Measurements from ENCODE around the gene DCHS1.

DCHS1 gene

GRCh38 chr11:6604790-6605189 lies 50.8 kb downstream of the DCHS1 start:
- no peaks in the 10 kb centered on the region for H3K9me3 ChIP-seq (ENCODE audit: severe bottlenecking)
- DNase-seq: no peak
- peaks cover 50% of the 10 kb centered on the region for H3K36me3 ChIP-seq
- H3K27me3 ChIP-seq (ENCODE audit: insufficient read depth, low read depth, severe bottlenecking): no peaks in the 10 kb centered on the region
- no peak for TF ChIP-seq CTCF (IDR thresholded peaks at IDR 0.05; ENCODE audit: low read depth, low read length)
- peak overlapping the region; percentile 90 for H3K4me3 ChIP-seq (ENCODE audit: low read depth, low read length)
- H3K27ac ChIP-seq: peak overlapping the region; percentile 82

- Histone ChIP-seq H3K9me3 (ENCODE audit: severe bottlenecking) (no peaks in the 10 kb centered on the region), H3K4me3 (ENCODE audit: low read depth, low read length) (peak overlapping the region; percentile 90), H3K27ac (peak overlapping the region; percentile 82), H3K27me3 (ENCODE audit: insufficient read depth, low read depth, severe bottlenecking) (no peaks in the 10 kb centered on the region), H3K36me3 (peaks cover 50% of the 10 kb centered on the region)
- DNase-seq: peak; percentile 60
- TF ChIP-seq CTCF (IDR thresholded peaks at IDR 0.05; ENCODE audit: low read depth, low read length): 0 out of 2 replicates have a peak, but pooled peaks have one; percentile 12
Observed at GRCh38 chr11:6604081-6604626, 51.5 kb downstream of the DCHS1 start.

DNA sequence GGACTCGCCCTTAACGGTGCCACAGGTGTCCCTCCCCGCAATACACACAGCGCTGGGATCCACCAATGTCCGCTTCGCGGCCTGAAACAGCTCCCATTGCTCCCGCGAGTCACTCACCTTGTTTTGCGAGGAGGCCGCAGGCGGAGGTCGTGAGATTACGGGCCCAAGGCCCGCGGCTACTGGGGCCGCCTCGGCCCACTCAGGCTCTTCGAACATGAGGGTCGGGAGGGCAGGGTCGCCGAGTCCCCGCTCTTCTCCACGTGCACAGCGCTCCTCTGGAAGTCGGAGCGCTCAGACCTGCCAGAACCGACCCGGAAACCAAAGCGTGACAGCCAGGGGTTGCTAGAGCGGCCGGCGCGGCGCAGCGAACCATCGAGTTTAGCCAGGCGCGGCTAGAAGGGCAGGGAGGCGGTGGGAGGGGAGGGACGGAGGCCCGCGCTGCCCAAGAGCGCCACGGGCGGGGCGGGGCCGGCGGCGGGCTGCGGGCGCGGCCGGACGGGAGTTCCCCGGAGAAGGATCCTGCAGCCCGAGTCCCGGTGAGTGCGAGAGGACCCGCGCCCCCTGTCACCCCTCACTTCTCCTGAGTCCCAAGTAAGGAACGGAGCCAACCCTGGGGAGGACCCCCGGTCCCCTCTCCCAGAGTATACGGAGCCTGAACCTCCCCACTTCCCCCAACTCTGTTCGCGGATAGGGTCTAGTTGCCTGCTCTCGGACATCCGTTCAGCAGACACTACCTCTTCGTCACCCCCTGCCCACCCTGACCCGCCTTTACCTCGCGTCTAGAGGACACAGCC lies 52.1 kb downstream of the DCHS1 start, which contains the start of the genes ILK and RRP8:
Gene ILK (plus strand): TSS at position 488 of the 794 bp plus-strand sequence. CDS start 498 bp downstream, outside the sequence.
Gene RRP8 (minus strand): TSS at position 330 of the 794 bp plus-strand sequence. CDS start 114 bp downstream, at position 216.
- Histone ChIP-seq H3K4me3 (ENCODE audit: low read depth, low read length) (peak within 1 kb of the TSS; percentile 90), H3K9me3 (ENCODE audit: severe bottlenecking) (no peaks in the 10 kb centered on the region), H3K27me3 (ENCODE audit: insufficient read depth, low read depth, severe bottlenecking) (no peaks in the 10 kb centered on the region), H3K27ac (peak within 1 kb of the TSS; percentile 82), H3K36me3 (peaks cover 50% of the 10 kb centered on the region)
- DNase-seq: peak; percentile 89
- TF ChIP-seq CTCF (IDR thresholded peaks at IDR 0.05; ENCODE audit: low read depth, low read length): 0 out of 2 replicates have a peak, but pooled peaks have one; percentile 5

DNA sequence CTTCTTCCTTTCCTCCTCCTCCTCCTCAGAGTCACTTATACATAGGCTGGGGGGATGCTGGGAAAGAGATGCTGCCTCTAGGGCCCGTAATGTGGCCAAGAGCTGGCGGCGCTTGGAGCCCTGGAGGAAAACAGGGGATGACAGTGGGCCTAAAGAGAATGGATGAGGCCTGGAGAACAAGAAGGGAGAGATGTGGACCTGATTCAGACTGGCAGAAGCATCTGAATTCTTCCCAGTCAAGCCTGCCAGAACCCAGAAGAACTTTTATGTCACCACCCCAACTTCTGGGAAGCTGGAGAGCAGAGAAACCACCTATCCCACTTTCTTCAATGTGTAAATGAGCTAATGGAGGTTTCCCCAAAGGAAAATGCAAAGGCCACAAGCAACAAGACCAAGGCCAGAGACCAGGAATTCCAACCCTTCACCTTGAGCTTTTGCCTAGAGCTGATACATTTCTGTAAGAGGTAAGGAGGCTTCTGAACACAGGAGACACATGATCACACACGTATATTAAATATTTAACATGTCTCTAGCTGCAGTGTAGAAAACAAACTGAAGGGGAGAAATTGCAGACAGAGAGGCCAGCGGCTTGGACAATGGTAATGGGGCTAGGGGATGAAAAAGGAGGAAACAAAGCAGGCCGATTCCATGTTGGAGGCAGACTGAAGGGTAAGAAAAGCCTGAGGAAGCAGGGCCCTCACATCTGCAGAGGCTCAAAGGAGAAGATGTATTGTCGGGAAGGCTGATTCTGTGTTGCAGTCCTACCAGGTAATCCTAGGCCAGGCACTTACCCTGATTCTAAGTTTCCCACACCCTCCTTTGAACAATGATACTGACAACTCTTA lies 53.3 kb downstream of the DCHS1 start:
- H3K36me3 ChIP-seq: peaks cover 43% of the 10 kb centered on the region
- TF ChIP-seq CTCF (IDR thresholded peaks at IDR 0.05; ENCODE audit: low read depth, low read length): no peak
- no peaks in the 10 kb centered on the region for H3K9me3 ChIP-seq (ENCODE audit: severe bottlenecking)
- H3K27ac ChIP-seq: no peak overlapping the region
- no peak for DNase-seq
- no peaks in the 10 kb centered on the region for H3K27me3 ChIP-seq (ENCODE audit: insufficient read depth, low read depth, severe bottlenecking)
- peak overlapping the region; percentile 90 for H3K4me3 ChIP-seq (ENCODE audit: low read depth, low read length)

DNA sequence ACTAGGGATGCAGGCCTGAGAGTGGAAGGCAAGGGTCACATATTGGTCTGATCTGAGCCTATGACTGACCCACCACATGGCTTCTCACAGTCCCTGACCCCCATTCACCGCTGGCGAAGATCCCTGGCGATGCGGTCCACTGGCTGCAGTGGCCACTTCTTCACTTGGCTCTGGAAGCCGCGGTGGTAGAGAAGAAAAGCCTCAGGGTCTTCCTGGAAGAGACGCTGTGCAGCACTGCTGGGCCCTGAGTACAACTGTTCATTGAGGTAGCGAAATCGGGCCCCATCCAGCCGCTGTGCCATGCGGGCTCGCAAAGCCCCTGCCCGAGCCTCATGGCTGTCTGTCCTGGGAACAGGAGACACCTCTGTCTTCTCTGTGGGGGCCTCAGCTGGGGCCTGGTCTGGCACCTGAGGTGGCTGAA lies 54.6 kb downstream of the DCHS1 start:
- H3K9me3 ChIP-seq (ENCODE audit: severe bottlenecking): no peaks in the 10 kb centered on the region
- peaks cover 41% of the 10 kb centered on the region for H3K36me3 ChIP-seq
- no peaks in the 10 kb centered on the region for H3K27me3 ChIP-seq (ENCODE audit: insufficient read depth, low read depth, severe bottlenecking)
- no peak overlapping the region for H3K4me3 ChIP-seq (ENCODE audit: low read depth, low read length)
- TF ChIP-seq CTCF (IDR thresholded peaks at IDR 0.05; ENCODE audit: low read depth, low read length): no peak
- no peak overlapping the region for H3K27ac ChIP-seq
- DNase-seq: no peak
